ENCODE measurements around the gene RHBDD1.

- TF ChIP-seq CTCF (IDR thresholded peaks at IDR 0.05) (no peak), POLR2A (IDR thresholded peaks at IDR 0.05) (no peak)
Measured at GRCh38 chr2:226891780-226892590, 56.1 kb downstream of the RHBDD1 start.
